GM19468 (cell line): ENCODE measurements around the gene COL4A1.

Source experiments
- ATAC-seq: cut with Tn5 transposase; IDR thresholded peaks from one replicate; pipeline ENCODE4 v1.9.1; 2021; ENCODE audit warnings: mild to moderate bottlenecking, moderate library complexity, moderate number of reproducible peaks; ENCODE audit not compliant: unreplicated experiment; ENCODE audit errors: extremely low read depth

Gene COL4A1

DNA sequence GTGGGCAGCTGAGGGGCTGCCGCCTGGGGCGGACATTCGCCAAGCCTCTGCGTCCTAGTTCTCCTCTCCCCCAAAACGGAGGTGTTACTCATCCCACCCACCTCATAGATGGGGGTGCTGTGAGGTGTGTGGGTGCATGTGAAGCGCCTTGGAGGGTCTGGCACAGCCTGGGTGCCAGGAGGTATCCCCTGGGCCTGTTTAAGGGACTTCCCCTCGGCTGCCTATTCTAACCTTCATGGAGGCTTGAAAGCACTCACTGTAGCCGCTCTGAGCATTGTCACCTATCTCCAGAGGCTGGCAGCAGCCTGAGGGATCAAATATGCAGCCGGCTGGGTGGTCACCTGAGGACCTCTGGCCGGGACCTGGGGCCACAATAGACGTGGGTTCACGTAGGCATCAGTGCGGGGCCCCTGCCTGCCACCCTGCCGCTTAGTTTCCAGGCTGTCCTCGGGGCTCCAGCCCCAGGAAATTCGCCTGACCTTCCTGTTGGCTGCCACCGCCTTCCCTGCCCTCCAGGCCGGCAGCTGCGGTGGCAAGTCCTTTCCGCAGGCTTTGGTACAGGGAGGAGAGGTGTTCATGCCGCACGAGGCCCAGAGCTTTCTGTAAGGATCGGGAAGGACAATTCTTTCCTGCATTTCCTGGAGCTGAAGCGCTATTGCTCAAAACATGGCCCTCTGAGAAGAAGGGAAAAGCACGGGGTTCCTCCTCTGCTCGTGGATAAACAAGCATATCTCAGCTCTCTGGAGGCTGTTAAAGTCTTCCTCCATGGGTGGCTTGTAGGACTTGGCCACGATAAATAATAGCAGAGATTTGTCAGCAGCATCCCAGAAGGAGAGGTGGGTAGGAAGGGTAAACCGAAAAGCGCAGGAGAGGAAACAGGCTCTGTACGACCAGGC lies 4.7 kb upstream of the COL4A1 start:
- no peak for ATAC-seq

DNA sequence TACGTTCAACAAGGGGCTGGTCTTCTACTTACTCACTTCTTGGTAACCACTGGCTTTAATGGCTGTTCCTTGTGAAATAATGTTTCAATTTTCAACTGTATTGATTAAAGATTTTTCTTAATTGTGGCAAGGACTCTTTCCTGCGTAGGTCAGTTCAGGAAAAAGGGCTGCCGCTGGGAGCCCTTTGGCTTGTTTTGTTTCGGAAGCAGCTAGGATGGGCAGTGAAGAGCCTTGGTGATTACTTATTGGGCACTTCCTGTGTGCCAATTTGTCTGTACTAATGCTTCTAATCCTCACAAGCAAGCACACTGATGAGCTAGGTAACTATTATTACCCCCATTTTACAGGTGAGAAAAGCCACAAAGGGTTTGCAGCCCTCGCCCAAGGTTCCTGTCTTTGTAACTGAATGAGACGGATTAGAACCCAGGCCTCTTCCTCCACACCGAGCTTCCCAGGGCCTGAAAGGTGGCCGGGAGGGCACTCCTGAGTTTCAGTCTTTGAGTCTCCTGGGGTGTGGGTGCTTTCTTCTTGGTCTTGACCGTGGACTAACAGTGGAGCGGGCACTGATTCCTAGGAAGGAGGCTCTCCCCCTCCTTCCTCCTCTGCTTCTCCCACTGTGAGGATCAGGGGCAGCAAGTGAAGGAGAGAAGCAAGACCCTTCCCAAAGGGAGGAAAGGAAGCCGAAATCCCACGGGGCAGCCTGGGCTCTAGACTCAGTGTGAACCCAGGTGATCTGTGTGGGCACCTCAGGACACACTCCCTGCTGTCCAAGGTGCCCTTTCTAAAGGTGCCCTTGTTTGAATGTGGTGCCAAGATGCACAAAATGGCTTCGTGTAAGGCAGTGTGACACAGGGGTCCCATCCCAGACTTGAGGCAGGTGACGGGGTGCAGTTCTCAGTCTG lies 3.8 kb upstream of the COL4A1 start:
- no peak for ATAC-seq

DNA sequence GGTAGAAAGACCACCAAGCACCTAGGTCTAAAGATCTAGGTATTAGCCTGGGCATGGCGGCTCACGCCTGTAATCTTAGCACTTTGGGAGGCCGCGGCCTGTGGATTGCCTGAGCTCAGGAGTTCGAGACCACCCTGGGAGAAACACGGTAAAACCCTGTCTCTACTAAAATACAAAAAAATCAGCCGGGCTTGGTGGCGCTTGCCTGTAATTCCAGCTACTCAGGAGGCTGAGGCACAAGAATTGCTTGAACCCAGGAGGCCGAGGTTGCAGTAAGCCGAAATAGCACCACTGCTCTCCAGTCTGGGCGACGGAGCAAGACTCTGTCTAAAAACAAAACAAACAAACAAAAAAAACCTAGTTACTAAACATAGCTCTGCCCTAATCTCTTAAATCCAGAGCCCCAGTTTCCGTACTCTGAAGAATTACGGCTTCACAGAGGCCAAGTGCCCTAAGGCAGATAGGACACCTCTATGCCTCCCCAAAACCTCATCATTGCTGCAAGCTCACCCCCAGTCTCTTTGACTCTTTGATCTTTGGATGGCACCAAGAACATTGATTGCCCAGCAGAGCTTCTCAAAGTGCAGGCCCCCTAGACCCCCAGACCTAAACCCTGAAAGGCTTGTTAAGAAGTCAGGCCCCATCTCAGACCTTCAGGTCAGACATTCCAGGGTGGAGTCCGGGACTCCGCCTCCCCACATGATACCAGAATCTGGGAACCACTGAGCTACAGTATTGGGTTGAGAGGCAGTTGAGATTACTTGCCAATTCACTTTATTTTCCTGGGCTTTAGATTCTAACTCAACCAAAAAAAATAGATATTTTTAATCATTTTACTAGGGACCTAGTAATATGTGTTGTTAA lies 2.9 kb upstream of the COL4A1 start:
- ATAC-seq: no peak

DNA sequence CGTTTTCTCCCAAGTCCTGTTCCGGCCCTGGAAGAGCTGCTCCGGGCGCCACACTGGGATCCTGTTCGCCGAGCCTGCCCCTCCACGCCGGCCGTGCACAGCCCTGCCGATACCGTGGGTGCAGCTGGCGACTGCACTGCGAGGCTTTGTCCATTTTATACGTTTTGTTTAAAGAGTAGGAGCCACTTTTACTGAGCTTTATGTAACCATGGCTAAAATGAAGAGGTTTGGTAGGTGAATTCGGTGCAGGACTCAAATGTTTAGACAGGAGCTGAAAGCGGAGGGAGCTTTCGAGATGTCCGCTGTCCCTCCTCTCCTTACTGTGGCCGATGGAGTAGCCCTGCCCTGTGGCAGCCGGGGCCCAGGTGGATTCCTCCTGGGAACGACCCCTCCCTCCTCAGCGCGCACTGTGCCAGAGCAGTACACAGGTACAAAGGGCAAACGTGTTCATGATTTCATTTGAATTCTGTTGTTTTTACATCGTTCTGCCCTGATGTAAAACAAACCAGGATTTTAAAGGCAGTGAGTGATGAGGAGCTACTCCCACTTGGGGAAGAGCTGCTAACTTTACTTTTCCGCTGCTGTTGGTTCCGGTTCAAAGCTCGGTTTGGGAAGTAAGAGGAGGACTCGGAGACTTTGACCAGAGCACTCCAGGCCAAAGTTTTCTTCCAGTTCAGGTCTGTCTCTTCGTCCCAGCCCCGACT lies 1.9 kb upstream of the COL4A1 start:
- no peak for ATAC-seq

DNA sequence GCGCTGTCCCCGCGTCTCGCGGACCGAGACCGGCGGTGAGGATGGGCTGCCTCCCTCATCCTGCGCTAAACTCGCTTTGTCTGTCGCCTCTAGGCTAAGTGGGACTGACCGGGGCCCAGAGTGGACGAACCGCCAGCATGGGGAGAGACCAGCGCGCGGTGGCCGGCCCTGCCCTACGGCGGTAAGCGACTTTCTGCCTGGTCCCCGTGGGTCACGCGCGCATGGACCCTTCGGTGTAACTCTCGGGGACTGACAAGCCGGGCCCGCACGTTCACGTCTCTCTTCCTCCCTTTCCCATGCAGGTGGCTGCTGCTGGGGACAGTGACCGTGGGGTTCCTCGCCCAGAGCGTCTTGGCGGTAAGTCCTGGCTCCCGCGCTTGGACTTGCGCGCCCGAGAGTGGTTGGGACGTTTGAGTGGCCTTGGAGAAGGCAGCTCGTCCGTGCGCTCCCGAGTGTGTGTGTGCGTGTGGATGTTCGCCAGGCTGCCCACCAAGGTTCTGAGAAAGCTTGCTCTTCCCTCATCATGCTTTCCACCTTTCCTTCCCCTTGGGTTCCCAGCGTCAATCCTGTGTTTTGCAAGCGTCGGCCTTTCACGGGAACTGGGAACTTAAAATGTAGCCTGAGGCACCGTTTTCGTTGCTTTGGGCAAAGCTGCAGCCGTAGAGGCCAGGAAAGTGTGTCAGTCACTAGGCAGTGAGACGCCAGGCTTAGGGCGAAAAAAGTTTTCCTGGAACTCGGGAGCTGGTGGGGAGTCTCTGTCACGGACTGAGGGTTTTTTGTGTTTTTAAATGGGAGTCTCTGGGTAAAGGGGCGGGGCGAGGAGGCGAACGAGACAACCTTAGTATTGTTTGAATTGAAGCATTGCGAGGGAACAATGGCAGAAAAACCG lies 1.1 kb upstream of the COL4A1 start:
- no peak for ATAC-seq

DNA sequence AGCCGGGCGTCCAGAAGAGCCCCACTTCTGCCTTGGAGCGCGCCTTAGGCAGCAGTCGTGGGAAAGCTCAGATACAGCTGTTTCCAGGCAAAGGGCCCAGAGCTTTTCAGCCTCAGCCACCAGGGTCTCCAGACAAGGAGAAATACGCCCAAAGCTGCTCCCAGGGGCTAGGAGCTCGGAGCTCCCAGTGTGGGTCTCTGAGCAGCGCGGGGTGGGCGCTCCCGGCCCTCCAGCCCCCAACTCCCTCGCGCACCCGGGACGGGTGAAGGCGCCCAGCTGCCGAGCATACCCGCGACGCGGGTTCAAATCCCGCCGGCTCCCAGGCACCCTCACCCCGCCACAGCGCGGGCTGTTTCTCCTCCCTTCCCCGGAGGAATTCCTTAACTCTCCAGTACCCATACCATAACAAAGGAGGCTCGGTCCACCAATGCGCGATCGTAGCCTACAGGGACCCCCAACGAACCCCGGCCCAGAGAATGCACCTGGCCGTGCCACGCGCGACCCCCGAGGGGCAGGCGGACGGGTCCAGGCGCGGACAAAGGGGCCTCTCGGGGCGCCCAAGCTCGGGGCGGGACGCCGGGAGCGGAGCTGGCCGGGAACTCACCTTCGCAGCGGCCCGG lies 507 bp downstream of the COL4A1 start:
- ATAC-seq: no peak

DNA sequence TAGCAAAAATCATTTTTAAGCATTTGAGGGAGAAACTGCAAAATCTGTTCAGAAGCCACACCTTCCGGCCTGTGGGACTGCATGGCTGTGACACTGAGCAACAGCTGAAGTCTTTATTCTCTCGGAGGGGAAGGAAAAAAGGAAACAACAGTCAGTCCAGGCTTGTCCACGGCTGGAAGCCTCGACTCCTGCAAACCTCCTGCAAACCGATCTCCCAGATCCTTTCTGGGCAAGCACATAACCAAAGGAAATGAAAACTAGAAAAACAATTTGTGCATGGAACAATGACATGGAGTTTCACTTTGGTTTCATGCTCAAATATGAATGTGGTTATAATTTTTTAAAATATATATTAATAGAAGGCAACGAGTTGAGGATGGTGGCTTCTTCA lies 1.0 kb downstream of the COL4A1 start:
- no peak for ATAC-seq

DNA sequence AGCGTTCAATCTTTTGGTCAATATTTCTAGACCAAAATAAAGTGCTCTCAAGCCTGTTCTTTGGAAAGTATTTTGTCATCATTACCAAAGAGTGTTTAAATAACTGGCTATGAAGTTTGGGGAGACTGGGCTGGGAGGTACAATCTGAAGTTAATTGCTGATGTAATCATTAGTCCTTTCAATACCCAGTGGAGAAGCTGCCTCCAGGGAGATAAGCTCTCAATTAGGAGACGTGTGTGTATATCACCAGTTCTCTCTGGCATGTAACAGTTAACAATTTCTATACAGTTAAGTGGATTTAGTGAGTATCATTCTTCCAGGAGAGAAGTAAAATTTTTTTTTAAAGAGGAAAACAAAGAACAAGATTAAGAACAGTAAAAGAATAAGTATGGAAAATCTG lies 1.4 kb downstream of the COL4A1 start:
- ATAC-seq: no peak

DNA sequence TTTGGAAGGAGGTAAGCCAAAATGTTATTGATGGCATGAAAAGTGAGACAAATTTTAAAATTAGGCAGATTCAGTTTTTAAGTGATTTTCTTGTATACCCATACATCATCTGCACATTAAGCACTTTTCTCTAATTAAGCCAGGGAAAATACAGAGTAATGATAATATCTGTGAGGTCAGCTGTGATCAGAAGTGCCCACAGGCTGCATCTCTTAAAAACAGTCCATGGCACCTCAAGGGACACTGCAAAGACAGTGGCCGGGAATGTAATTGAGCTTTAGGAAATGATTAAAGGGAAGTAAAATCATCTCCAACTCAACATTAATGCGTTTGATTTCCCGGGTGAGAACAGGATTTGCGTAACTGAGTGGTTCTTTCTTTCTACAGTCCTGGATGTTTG lies 2.0 kb downstream of the COL4A1 start:
- no peak for ATAC-seq

DNA sequence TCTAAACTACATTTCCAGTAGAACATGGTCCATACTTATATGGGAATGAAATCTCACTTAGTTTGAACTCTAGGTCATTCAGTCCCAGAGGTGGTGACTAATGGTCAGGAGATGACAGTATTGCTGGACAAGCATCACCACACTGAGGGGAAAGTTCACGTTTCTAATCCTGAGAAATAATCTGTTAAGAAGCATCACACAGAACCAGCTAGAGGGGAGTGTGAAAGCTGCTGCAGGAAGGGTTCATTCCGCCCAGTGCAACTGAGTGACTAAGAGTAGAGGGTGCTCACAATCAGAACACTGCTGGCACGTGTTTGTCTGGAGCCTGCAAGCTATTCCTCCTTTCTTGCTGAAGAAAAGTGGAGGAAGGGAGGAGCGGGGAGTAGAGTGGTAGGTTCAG lies 2.7 kb downstream of the COL4A1 start:
- ATAC-seq: no peak

DNA sequence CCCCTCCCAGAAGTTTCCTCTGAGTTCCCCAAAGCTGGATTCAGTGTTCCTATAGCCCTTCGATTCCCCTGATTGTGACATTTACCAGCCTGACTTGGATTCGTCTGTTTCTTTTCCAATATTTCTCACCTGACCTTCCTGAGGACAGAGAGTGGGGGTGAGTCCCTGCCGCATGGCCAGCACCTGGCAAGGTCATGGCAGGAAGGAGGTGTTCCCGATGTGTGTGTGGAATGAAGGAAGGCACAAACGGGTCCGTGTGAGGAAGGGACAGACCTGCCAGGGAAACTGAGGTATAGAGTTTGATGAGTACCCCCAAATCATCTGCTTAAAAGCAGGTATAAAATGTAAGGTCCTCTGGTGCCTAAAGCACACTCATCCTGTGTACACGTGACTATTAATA lies 3.3 kb downstream of the COL4A1 start:
- ATAC-seq: no peak

DNA sequence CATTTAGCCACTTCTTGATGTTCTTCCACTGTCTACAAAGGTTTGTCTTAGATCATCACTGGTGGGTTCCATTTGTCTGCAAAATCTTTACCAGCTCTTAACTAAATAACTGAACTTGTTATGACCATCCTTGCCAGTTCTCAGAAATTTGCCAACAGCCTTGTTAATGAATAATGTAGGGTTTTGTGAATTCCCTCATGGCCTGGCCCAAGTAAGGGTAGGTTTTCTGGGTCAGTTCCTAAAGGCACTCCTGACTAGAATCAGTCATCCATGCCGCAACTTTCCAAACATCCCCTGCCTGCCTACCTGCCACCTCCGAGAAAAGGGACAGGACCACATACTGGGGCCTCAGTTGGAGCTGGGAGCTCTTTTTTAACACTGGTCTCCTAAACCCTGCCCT lies 4.0 kb downstream of the COL4A1 start:
- ATAC-seq: no peak

DNA sequence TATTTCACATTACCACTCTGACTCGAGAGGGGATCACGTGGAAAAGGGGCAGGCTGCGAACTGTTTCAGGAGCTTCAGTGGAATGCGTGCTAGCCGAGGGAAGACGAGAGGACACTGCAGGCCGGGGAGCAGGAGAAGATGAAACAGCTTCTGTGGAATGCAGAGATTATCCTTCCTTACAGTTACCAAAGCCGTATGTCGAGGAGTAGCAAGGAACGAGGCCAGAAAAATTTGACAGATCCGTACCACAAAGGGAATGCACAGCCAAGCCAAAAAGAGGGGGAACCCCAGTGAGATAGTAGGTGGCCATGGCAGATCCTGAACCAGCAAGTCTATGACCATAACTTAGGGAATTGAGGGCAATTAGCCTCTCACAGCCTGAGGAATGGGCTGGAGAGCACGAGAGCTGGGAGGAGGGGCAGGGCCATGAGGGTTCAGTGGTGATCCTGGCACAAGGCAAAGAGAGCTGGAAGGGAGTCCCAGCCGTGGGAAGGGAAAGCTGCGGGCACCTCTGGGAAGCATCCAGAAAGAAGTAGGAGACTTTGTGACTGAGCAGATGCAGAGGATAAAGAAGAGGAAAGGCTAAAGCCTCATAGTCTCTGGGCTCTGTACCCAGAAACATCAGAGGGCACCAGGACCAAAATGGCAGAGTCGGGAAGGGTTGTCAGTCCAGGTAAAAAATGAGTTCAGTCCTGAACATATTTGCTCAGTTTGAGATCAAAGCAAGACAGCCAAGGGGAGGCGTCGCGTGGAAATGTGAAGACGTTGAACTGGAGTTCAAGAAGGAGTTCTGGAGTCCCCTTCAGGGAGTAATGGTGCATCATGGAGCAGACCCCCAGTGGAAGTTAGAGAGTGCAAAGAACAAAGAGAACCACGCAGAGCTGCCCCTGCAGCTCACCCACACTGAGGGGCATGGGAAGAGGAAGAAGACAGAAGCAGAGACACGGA lies 5.1 kb downstream of the COL4A1 start:
- ATAC-seq: no peak

DNA sequence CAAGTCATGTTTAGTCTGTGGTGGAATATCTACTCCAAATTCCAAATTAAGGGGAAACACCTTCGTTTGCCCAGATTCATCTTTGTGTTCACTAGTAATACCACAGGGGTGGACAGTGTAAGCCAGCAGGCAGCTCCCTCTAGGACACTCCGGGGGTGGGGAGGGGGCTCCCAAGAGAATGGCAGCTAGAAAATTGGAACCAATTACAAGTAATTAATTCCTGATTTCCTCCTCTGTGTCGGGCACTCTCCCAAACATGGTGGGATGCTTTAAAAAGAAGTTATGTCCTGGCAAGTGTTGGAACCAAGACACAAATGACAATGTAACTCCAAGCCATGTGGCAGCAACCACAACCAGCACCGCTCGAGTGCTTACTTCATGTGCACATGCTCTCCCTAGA lies 5.9 kb downstream of the COL4A1 start:
- ATAC-seq: no peak

DNA sequence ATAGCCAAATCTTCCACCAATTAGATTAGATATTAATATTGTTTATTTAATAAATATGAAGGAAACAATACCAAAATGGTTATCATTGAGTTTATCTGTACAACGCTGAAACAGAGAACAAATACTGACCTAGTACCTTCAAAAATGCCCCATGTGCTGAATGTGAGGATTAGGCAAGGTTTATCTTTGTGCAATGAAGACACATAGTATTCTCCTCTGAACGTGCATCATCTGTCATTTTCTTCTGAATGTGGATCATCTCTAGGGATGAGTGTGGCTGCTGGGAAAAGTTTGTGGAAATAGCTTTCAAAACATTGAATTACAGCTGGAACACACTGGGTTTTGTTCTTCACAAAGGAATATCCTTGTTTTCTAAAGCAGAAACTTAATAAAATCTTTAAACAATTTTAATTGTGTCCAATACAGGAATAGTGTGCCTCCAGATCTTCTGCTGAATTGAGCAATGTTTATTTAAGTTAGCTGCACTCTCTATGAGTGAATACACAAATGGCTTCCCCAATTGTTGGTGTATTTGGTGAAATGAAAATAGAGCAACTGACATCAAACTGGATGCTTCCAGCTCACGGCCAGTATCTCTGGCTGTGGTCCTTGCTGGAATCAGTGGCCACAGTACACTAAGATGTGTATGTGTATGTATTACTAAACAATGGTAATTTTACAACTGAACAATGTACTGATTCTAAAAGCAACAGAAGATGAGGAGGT lies 6.7 kb downstream of the COL4A1 start:
- no peak for ATAC-seq

DNA sequence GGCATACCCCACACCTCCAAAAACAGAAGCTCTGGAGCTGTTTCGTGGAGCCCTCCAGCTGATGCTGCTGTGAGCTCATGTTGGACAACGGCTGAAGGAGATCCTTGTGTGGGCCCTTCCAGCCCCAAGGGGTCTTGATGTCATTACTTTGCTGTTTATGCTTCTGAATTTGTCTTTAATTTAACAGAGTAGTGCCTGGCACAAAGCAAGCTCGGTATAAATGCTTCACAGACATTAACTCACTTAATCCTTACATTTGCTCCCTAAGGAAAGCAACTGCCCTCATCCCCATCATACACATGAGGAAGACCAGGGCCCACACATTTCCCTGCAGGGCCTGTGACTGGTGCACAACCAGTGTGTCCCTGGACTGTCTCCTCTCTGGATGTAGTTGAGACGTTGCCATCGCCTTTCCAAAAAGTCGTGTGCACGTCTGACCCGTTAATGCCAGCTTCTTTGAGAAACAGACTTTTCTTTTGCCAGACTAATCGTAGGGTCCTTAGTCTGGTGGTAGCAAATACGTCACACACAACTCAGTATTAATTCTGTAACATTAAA lies 7.6 kb downstream of the COL4A1 start:
- ATAC-seq: no peak
